GM12878 (cell line): ENCODE data around the gene TMEM53.

Experiments
- FOXM1 ChIP-seq: IDR thresholded peaks from 2 replicates; pipeline ENCODE4 v1.6.1; 2012; ENCODE audit warnings: low read depth, mild to moderate bottlenecking, inconsistent platforms, low read length, moderate library complexity
- NR2F1 ChIP-seq: fragments of 450-650 bp; conservative IDR thresholded peaks from 2 replicates; pipeline ENCODE4 v1.6.1; 2017; ENCODE audit warnings: mild to moderate bottlenecking
- SP1 ChIP-seq: IDR thresholded peaks from one replicate; pipeline ENCODE4 v1.6.1; 2011; ENCODE audit warnings: low read depth, low read length
- TAF1 ChIP-seq: IDR thresholded peaks from 2 replicates; pipeline ENCODE4 v1.6.1; 2011; ENCODE audit warnings: mild to moderate bottlenecking, low read depth, low read length, borderline replicate concordance
- YBX1 ChIP-seq: fragments of 450-650 bp; IDR thresholded peaks from 2 replicates; pipeline ENCODE4 v1.6.1; 2016; ENCODE audit warnings: antibody characterized with exemption
- ZNF274 ChIP-seq: IDR thresholded peaks from one replicate; pipeline ENCODE4 v1.8.0; 2011; ENCODE audit not compliant: insufficient read length, insufficient read depth
- TF ChIP-seq, protein P1 (sequence below), 3 experiments: IDR thresholded peaks in 2 of 3; conservative IDR thresholded peaks in 1 of 3; 2 replicates each; pipeline ENCODE4 v1.5.1; 2011; ENCODE audit warnings: low read depth in 3 of 3, low read length in 3 of 3, mild to moderate bottlenecking in 3 of 3, control low read depth in 2 of 3, moderate library complexity in 2 of 3, inconsistent platforms in 1 of 3, mixed read lengths in 1 of 3; ENCODE audit not compliant: control insufficient read depth in 2 of 3, insufficient read depth in 1 of 3; ENCODE audit errors: extremely low read depth in 1 of 3
- TF ChIP-seq, protein P2 (sequence below): IDR thresholded peaks from 2 replicates; pipeline ENCODE4 v1.6.1; 2012; ENCODE audit warnings: low read depth, low read length, improper control_type of control experiment
- TF ChIP-seq, protein P3 (sequence below): IDR thresholded peaks from 2 replicates; pipeline ENCODE4 v1.6.1; 2012; ENCODE audit warnings: low read depth, low read length, improper control_type of control experiment
- TF ChIP-seq, protein P4 (sequence below): fragments of 150-350 bp; IDR thresholded peaks from 2 replicates; pipeline ENCODE4 v1.6.1; 2016; ENCODE audit warnings: low read depth, low read length

DNA sequence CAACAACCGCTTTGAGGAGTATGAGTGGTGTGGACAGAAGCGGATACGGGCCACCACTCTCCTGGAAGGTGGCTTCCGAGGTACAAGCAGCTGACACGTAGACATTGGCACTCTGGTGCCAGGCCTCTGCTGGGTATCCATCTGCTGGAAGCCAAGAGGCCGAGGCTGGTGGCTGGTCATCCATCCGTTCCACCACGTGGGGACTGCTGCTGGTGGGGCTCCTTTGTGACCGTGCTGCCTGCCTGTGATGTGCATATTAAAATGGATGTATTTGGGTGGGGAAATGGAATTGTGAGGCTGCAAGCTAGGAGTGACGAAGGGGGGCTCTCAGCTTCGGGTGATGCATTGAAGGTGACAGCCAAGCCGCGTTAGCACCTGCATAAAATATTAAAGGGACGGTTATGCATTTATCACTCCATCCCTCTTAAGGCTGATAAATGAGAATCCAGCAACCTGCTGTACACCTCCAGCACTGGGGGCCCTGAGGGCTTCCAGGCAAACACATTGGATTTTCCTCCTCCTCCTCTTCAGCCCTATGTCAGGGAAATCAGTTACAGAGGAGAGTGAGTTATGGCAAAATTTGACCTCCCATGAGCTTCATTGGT lies 38.1 kb downstream of the TMEM53 start:
- TF ChIP-seq, protein P1, sequence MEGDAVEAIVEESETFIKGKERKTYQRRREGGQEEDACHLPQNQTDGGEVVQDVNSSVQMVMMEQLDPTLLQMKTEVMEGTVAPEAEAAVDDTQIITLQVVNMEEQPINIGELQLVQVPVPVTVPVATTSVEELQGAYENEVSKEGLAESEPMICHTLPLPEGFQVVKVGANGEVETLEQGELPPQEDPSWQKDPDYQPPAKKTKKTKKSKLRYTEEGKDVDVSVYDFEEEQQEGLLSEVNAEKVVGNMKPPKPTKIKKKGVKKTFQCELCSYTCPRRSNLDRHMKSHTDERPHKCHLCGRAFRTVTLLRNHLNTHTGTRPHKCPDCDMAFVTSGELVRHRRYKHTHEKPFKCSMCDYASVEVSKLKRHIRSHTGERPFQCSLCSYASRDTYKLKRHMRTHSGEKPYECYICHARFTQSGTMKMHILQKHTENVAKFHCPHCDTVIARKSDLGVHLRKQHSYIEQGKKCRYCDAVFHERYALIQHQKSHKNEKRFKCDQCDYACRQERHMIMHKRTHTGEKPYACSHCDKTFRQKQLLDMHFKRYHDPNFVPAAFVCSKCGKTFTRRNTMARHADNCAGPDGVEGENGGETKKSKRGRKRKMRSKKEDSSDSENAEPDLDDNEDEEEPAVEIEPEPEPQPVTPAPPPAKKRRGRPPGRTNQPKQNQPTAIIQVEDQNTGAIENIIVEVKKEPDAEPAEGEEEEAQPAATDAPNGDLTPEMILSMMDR (IDR thresholded peaks at IDR 0.05 in 2 of 3, conservative IDR thresholded peaks at IDR 0.05 in 1 of 3; ENCODE audit: control insufficient read depth in 2 of 3, extremely low read depth in 1 of 3, insufficient read depth in 1 of 3, low read depth in 3 of 3, low read length in 3 of 3): no peak
- TF ChIP-seq YBX1: no peak
- no peak for TF ChIP-seq ZNF274
- TF ChIP-seq, protein P2, sequence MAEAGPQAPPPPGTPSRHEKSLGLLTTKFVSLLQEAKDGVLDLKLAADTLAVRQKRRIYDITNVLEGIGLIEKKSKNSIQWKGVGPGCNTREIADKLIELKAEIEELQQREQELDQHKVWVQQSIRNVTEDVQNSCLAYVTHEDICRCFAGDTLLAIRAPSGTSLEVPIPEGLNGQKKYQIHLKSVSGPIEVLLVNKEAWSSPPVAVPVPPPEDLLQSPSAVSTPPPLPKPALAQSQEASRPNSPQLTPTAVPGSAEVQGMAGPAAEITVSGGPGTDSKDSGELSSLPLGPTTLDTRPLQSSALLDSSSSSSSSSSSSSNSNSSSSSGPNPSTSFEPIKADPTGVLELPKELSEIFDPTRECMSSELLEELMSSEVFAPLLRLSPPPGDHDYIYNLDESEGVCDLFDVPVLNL: no peak
- TF ChIP-seq, protein P3, sequence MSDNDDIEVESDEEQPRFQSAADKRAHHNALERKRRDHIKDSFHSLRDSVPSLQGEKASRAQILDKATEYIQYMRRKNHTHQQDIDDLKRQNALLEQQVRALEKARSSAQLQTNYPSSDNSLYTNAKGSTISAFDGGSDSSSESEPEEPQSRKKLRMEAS: no peak
- TF ChIP-seq, protein P4, sequence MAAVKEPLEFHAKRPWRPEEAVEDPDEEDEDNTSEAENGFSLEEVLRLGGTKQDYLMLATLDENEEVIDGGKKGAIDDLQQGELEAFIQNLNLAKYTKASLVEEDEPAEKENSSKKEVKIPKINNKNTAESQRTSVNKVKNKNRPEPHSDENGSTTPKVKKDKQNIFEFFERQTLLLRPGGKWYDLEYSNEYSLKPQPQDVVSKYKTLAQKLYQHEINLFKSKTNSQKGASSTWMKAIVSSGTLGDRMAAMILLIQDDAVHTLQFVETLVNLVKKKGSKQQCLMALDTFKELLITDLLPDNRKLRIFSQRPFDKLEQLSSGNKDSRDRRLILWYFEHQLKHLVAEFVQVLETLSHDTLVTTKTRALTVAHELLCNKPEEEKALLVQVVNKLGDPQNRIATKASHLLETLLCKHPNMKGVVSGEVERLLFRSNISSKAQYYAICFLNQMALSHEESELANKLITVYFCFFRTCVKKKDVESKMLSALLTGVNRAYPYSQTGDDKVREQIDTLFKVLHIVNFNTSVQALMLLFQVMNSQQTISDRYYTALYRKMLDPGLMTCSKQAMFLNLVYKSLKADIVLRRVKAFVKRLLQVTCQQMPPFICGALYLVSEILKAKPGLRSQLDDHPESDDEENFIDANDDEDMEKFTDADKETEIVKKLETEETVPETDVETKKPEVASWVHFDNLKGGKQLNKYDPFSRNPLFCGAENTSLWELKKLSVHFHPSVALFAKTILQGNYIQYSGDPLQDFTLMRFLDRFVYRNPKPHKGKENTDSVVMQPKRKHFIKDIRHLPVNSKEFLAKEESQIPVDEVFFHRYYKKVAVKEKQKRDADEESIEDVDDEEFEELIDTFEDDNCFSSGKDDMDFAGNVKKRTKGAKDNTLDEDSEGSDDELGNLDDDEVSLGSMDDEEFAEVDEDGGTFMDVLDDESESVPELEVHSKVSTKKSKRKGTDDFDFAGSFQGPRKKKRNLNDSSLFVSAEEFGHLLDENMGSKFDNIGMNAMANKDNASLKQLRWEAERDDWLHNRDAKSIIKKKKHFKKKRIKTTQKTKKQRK: no peak
- TF ChIP-seq FOXM1: no peak
- TF ChIP-seq SP1: no peak
- no peak for TF ChIP-seq TAF1
- no peak for TF ChIP-seq NR2F1
